ENCODE results near the gene DNAH10.

Gene DNAH10, protein sequence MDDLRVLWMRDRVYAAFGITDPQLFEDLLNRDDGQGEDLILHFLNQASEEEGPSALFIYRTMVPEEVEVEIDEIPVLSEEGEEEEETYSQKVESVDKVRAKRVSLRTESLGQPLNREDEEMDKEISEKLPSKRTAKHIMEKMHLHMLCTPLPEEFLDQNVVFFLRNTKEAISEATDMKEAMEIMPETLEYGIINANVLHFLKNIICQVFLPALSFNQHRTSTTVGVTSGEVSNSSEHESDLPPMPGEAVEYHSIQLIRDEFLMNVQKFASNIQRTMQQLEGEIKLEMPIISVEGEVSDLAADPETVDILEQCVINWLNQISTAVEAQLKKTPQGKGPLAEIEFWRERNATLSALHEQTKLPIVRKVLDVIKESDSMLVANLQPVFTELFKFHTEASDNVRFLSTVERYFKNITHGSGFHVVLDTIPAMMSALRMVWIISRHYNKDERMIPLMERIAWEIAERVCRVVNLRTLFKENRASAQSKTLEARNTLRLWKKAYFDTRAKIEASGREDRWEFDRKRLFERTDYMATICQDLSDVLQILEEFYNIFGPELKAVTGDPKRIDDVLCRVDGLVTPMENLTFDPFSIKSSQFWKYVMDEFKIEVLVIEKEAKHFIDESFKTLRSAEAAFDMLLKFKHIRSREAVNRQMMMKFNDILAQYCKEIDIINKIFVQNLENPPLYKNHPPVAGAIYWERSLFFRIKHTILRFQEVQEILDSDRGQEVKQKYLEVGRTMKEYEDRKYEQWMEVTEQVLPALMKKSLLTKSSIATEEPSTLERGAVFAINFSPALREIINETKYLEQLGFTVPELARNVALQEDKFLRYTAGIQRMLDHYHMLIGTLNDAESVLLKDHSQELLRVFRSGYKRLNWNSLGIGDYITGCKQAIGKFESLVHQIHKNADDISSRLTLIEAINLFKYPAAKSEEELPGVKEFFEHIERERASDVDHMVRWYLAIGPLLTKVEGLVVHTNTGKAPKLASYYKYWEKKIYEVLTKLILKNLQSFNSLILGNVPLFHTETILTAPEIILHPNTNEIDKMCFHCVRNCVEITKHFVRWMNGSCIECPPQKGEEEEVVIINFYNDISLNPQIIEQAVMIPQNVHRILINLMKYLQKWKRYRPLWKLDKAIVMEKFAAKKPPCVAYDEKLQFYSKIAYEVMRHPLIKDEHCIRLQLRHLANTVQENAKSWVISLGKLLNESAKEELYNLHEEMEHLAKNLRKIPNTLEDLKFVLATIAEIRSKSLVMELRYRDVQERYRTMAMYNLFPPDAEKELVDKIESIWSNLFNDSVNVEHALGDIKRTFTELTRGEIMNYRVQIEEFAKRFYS (N-terminal part only)

DNA sequence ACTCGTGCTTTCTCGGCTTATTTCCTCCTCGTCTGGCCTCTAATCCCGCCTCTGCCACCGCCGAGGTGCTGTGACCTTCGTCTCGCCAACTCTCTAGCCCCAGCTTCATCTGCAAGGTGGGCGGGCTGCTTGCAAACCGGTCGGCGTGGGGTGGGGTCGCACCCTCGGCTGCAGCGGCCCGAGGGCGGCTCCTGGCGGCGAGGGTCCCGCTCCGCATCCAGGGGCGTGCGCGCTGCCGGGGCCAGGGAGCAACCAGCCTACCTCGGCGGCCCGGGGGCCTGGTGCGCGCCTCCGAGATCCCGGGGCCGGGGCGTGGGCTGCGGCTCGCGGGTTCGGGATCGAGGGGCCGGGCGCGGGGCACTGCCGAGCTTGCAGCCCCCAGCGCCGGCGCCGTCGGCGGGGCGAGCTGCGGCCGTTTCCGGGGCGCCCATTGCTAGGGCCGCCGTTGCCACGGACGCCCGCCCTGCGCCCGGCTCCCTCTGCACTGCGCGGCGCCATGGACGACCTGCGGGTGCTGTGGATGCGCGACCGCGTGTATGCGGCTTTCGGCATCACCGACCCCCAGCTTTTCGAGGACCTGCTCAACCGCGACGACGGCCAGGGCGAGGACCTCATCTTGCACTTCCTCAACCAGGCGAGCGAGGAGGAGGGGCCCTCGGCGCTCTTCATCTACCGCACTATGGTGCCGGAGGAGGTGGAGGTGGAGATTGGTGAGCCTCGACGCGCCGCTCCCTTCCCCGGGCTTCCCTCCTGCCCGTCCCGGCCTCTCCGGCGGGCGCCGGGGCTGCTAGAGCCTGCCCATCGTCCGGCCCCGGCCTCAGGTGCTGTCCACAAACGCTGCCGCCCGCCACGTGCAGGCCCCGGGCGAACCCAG is at the start of gene DNAH10:
TSS of gene DNAH10 (plus strand) at position 461 of the 874 bp plus-strand sequence. CDS start at position 497, 36 bp downstream.
- DNase-seq = peak; percentile 44

DNA sequence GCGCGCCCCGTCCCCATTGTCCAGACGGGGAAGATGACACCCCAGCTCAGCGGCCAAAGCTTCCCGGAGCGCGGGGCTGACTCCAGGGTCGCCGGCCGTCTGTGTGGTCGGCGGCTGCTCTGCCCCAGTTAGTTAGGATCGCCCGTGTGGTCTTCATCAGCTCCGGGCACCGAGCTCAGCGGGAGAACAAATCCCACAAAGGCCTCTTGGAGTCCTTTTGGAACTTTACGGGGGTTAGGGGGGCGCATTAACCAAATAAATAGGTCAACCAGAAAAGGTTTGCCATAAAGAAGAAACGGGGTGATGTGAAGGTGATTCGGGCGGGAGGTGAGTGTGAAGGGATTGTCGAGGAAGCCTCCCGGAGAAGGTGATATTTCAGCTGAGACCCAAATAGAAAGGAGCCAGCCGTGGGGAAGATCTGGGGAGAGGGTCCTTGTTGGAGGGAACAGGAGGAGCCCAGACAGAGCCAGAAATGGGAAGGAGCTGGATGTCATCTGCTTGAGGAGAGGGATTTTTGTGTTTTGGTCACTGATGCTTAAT is 49.3 kb upstream of the DNAH10 start:
- no peak for DNase-seq

DNA sequence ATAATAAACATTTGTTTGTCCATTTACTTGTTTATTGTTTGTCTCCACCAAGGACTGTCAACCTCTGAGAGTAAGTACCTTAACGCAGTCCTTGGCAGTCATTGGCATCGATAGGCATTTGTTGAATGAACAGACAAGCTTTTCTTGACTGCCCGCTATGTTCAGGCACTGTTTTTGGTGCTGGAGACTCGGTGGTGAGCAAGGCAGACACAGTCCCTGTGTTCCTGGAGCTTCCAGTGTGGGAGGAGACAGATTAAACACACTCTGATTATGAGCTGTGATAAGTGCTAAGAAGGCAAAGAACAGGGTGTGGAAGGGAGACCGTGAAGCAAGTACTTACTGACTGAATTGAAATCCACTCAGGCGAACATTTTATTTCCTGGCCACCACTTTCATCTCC is 48.7 kb upstream of the DNAH10 start:
- no peak for DNase-seq

DNA sequence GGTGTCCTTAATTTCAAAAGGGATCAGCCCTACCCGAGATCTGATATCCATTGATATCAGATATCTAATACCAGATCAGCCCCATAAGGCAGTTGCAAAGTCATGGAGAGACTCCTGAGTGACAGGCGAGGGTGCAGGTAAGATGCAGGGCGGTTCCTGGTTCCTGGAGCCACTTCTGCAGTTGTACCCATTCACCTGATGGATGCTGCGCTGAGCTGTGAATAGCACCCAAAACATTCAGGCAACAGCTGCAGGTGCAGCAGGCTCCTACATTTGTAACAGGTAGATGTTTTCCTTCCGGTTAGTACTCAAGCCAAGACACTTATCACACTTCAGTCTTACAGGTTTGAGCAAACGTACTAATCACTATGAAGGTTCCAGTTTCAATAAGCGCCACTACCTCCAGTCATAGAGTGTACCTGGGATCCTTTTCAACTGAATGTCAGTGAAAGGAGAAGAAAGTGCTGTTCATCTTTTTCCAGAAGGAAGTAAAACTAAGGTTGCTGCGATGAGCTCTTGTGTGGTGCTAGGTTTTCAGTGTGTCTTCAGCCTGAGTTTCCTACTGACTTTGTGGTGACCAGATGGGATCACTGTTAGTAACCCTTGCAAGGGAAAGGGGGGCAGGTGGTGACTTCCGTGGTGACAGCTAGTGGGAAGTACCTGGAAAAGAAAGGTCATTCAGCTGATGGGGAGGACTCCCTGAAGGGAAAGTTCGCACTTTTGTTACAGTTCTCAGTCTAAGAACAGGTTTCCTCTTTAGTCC is 48.1 kb upstream of the DNAH10 start:
- DNase-seq = peak; percentile 7

DNA sequence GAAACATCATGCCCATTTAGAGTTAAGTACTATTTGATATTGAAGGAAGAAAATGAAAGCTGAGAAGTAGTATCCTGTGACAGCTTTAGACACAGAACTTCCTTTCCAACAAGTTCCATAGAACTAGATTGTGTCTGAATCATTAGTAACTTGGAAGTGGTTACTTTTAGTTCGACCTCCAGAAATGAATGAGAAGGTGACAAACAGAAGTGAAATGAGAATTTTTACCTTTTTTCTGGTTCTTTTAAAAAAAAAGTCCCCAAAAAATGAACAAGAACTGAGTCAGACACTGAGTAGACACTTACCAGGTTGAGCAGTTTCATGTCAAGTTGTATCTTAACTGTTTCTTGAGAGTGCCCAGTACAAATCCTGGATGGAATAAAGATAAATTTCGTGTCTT is 46.9 kb upstream of the DNAH10 start:
- no peak for DNase-seq

DNA sequence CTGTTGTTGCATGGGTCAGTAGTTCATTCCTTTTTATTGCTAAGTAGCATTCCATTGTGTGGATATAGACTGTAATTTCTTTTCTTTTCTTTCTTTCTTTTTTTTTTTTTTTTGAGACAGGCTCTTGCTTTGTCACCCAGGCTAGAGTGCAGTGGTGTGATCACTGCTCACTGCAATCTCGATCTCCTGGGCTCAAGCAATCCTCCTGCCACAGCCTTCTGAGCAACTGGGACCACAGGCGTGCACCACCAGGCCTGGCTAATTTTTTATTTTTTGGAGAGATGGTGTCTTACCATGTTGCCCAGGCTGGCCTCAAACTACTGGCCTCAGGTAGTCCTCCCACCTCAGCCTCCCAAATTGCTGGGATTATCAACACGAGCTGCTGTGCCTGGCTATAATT is 44.8 kb upstream of the DNAH10 start:
- no peak for DNase-seq

DNA sequence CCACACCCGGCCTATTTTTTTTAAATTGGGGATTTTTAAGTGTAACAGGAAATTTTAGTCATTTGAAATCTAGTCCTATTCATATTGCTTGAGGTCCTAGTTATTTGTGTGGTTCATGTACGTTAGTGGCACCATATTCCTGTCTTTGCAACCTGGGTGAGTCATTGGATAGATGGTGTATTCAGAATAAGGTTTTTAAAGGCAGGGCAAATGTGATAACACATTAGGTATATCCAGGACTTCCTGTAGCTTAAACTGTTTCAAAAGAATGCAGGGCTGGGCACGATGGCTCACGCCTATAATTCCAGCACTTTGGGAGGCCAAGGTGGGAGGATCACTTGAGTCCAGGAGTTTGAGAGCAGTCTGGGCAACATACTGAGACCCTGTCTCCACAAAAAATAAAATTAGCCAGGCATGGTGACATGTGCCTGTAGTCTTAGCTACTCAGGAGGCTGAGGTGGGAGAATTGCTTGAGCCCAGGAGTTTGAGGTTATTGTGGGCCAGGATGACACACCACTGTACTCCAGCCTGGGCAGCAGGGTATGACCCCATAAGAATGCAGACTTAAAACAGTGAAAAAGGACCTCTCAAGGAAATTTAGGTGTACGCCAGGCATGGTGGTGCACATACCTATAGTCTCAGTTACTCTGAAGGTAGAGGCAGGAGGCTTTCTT is 41.8 kb upstream of the DNAH10 start:
- no peak for DNase-seq

DNA sequence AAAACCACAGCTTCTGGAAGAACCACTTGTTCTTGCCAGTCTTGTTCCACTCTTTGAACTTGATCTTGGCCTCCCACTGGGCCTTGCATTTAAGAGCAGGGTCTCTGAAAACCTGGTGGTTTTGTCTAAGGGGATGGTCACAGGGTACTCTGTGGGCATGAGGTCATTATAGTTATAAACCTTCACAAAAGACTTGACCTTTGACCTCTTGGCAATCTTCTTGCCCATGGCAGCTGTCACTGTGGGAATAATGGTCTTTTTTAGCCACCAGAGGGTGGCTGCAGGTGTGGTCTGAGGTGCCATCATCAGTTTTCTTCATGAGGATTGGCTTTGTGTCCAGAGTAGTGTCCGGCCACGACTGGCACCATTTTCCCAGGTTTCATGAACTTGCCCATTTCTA is 40.9 kb upstream of the DNAH10 start:
- DNase-seq = no peak

DNA sequence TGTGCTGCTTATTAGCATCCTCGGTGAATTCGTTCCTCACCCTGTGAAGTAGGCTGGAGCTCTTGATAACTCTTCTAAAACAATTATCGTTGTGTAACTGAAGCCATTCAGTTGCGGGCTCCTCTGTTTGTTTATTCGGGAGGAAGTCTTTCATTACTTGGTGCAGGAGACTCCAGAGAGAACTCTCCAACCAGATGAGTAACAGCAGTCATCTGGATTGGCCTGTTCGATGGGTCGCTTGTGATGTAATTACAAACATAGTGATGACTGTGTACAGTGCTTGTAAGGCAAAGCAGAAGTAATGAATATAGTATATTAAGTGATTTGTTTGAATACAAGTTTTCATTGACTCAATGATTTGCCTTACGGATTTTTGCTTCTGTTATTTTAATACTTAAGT is 39.1 kb upstream of the DNAH10 start:
- no peak for DNase-seq

DNA sequence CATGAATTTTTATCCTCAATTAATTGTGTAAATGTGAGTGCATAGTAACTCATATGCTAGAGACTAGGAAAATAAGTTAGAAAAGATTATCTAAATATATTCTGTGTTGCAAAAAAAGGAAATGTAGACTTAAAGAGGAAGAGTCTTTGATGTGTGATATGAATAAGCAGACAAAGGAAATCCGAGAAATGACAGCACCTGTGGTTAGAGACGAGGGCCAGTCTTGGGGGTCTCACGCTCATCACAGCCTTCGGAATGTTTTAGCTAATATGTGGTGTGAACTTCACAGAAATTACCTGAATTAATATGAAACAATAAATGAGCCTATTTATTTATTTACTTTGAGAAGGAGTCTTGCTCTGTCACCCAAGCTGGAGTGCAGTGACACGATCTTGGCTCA is 38.3 kb upstream of the DNAH10 start:
- no peak for DNase-seq

DNA sequence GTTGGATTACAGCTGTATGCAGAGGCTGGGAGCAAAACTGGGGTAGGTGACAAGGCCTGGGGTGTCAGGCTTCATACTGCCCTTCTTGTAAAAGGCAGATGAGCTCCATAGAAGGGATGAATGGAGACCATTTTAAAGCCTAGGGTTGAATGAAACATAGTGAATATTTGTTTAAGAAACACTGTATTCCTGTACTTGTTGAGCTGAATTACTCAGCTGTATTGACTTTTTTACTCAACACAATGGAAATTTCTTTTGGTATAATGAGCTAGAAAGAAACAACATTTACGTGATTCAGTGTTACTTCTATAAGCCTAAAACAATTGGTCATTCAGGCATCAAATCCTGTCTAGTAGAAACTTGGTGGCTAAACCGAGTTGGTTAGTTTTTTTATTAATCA is 35.9 kb upstream of the DNAH10 start:
- DNase-seq = no peak

DNA sequence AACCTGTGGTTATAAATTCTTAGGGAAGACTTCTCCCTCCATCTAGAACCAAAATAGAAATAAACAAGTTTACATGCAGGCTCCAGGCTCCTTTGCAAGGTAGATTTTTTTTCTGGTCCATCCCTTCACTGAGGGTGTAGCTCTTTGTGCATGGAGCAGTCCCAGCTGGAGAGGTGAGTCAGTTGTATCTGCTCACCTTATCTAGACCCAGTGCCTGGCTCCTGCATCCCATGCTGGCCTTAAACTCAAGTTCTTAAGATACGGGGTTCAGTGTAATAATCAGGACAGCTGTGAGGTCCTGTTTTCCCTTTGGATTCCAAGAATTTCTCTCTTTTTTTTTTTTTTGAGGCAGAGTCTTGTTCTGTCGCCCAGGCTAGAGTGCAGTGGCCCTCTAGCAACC is 35.1 kb upstream of the DNAH10 start:
- DNase-seq = no peak

DNA sequence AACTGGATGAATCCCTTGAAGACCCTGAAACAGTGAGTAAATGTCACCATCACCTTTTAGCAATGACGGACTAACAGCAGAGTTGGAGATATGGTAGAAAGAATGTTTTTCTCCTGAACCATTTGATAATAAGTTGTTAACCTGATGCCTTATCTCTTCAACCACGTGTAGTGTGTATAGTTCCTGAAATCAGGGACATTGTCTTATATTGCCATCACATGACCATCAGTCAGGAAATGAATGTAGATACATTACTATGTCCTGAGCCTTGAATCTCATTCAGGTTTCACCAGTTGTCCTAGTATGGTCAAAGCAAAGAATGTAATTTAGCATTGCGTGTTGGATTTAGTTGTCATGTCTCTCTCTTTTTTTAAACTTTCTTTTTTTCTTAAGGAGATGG is 34.2 kb upstream of the DNAH10 start:
- DNase-seq = no peak

DNA sequence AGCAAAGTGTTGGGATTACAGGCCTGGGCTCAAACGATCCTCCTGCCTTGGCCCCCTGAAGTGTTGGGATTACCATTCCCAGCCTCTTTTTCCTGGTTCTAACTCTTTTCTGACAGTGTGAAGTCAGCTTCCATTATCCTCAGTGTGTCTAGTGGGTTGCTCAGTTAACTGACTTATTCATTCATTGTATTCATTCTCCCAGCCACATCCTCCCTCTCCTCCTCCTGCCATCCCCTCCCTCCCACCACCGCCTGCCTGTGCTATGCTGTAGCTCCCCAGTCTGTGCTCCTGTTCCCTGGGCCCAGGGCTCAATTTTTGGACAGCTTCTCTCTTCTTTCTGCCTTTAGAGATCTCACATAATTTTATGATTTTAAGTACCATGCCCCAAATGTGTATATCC is 30.5 kb upstream of the DNAH10 start:
- DNase-seq = no peak

DNA sequence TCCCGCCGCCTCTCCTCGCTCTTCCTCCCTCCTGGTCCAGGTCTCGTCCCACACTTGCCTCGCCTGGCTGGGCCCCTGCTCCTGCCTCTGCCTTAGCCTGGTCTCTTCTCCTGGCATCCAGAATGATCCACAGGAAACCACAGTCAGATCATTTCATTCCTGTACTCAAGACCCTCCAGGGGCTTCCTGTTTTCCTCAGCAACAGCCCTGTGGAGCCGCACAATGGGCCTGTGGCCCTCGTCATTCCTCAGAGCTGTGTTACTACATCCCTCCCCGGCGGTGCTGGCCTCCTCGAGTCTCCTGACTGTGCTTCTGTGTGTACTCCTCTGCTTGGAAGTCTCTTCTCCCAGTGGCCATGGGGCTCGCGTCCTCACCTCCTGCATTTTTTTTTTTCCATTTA is 29.9 kb upstream of the DNAH10 start:
- no peak for DNase-seq

DNA sequence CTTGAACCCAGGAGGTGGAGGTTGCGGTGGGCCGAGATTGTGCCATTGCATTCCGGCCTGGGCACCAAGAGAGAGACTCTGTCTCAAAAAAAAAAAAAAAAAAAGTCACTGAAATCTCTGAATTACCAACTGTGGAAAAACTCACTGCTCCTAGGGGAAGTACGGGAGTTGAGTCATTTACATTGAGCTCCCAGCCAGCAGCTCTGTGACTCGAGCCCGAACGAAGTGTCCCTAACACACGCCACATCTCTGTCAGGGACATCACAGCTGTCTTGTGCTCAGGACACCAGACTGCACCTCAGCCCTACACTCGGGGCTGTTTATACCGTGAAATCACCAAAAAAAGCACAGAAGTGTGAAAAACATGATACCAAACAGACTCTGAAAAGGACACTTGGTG is 28.9 kb upstream of the DNAH10 start:
- DNase-seq = no peak

DNA sequence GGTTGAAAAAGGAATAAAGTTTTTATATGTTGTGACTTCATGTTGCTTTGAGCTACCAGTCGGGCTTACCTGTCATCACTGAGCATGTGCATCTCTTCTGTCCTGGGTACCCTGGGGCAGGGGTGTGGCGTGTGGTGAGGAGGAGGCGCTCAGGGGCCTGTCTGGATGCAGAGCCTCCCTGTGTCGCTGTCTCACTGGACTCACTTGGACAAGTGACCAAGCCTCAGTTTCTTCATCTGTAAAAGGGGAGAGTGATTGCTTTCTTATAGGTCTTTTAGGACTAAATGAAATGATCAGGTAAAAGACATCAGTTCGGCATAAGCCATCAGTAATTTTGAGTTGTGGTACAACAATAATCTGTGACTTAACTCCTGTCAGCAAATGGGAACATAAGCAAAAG is 27.8 kb upstream of the DNAH10 start:
- no peak for DNase-seq

DNA sequence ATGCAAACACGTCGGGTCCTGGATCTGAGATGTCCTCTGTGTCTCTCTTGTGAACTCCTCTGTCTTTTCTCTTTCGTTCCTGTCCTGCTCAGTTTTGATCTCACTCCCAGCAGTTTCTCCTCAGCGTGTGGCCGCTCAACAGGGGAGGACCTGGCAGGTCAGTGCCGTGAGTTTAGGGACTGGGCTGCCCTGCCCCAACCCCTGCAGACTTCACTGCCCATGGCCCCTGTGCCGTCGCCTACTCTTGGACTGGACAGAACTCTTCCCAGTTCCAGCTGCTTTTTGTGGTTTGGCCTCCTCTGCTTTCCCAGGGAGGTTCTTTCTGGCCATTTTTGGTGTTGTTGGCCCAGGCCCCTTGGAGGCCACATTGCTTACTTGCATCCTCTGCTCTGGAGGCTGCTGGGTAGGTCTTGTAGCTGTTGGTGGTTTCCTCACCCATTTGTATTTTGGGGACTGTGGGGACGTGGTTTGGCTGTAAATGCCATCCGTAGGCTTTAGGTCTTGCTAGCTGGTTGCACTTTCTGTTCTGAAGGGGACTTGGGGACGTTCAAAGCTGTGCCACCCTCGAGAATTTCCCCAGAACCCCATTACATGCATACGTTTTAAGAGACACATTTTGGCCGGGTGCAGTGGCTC is 20.0 kb upstream of the DNAH10 start:
- DNase-seq = no peak

DNA sequence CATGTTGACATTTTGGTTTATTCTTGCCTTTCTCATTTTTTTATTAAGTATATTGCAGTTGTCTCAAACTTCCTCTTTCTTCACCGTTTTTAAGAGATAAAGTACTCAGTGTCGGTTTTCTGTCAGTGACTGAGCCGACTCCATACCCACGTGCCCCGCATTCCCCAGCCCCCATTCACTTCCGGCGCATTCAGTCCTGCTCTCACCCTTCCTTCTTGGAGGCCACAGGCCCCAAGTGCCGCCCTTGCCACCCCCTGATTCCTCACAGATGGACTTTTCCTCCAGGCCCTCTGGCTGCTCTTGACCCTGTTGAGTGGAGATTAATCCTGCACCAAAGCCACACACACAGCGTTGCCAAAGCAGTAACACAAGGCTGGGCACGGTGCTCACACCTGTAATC is 19.1 kb upstream of the DNAH10 start:
- peak; percentile 12 for DNase-seq

DNA sequence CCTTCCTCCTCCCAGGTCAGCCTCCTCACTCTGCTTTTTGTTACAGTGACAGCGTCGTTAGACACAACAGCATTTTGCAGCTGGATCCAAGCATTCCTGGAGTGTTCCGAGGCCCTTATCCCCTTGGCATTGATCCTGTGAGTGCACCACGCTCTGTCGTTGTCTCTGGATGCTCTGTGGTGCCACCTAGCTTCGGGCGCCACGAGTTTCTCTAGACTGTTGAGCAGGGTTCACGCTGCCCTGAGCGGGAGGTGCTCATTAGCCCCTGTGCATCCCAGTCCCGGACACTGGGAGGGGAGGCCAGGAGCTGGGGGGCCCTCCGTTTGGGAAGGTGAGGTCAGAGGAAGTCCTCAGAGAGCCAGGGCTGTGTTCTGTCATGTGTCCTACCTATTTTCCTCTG is 17.3 kb upstream of the DNAH10 start:
- DNase-seq = no peak
